Thoracic aorta (tissue), 2 donors: ENCODE results near the gene ERCC4. TPM values are rescaled to one million over a fixed set of nuclear protein-coding genes. Genes with fewer than 3 reads are reported as not detected.

Source experiments
- ATAC-seq: fragments of 150-250 bp; one replicate; pipeline ENCODE4 v1.8.0; 2017; ENCODE audit warnings: low read depth; ENCODE audit not compliant: insufficient number of reproducible peaks, low FRiP score
- DNase-seq: peaks from one replicate; pipeline ENCODE4 v3.0.0-alpha.2; 2020; ENCODE audit warnings: low spot score
- H3K27ac ChIP-seq, 2 donors: fragments of 200-600 bp; sonication (generic); 1 replicate in 1 of 2; 2 replicates in 1 of 2; pipeline ENCODE4 v1.5.1; 2016; ENCODE audit warnings: mild to moderate bottlenecking in 2 of 2, moderate library complexity in 2 of 2
- H3K27me3 ChIP-seq: fragments of 200-600 bp; sonication (generic); replicated peaks from 2 replicates; pipeline ENCODE4 v1.6.0; 2016; ENCODE audit warnings: mild to moderate bottlenecking; ENCODE audit not compliant: insufficient read depth
- H3K36me3 ChIP-seq: fragments of 200-600 bp; sonication (generic); one replicate; pipeline ENCODE4 v1.5.1; 2016
- H3K4me1 ChIP-seq, 2 donors: fragments of 200-600 bp; sonication (generic); 1 replicate in 1 of 2; 2 replicates in 1 of 2; pipeline versions ENCODE4 v1.5.1 to v1.6.0; 2016; ENCODE audit warnings: low read depth in 2 of 2, mild to moderate bottlenecking in 1 of 2; ENCODE audit not compliant: control insufficient read depth in 1 of 2
- H3K4me3 ChIP-seq: fragments of 200-600 bp; sonication (generic); 2 replicates; pipeline ENCODE4 v1.5.1; 2016; ENCODE audit warnings: mild to moderate bottlenecking
- H3K9me3 ChIP-seq: fragments of 200-600 bp; sonication (generic); 2 replicates; pipeline ENCODE4 v1.5.1; 2016
- CTCF ChIP-seq: fragments of 200-600 bp; sonication (generic); IDR thresholded peaks from one replicate; pipeline ENCODE4 v1.5.1; 2019; ENCODE audit warnings: antibody characterized with exemption
- total RNA-seq, 2 donors: library from RNA; depleted of rRNA; stranded (reverse); fragments of >200 nt; gene quantifications; one replicate each; pipeline versions ENCODE4 v1.1.0 to v1.2.3, GENCODE V29; 2016

The ERCC4 gene
- total RNA-seq, 2 donors from 2014 or later, result 4.3 to 13.8 TPM

GRCh38 chr16:13919330-13919682 lies 648 bp upstream of the ERCC4 start:
- Histone ChIP-seq H3K9me3 (no peaks in the 10 kb centered on the region), H3K27me3 (no peaks in the 10 kb centered on the region), H3K36me3 (no peaks in the 10 kb centered on the region), H3K4me1 (peaks cover 7 to 43% of the 10 kb centered on the region in 2 donors), H3K27ac (peak overlapping the region; percentile 59 to 66), H3K4me3 (peak overlapping the region; percentile 84)
- DNase-seq, result no peak
- peak; percentile 41 for ATAC-seq
- TF ChIP-seq CTCF, result no peak

GRCh38 chr16:13920510-13920818 lies 510 bp downstream of the ERCC4 start:
- peak overlapping the region; percentile 84 for H3K4me3 ChIP-seq
- H3K27ac ChIP-seq, result peak overlapping the region; percentile 49 to 62
- H3K36me3 ChIP-seq, result no peaks in the 10 kb centered on the region
- H3K4me1 ChIP-seq, result peaks cover 7 to 37% of the 10 kb centered on the region in 2 donors
- ATAC-seq (no peak), DNase-seq (no peak)
- H3K27me3 ChIP-seq, result no peaks in the 10 kb centered on the region
- H3K9me3 ChIP-seq, result no peaks in the 10 kb centered on the region
- no peak for TF ChIP-seq CTCF

- Histone ChIP-seq H3K27ac (no peak overlapping the region), H3K9me3 (no peaks in the 10 kb centered on the region), H3K27me3 (no peaks in the 10 kb centered on the region), H3K4me1 (peaks cover 7 to 35% of the 10 kb centered on the region in 2 donors), H3K4me3 (no peak overlapping the region), H3K36me3 (no peaks in the 10 kb centered on the region)
- no peak for TF ChIP-seq CTCF
- DNase-seq (no peak), ATAC-seq (no peak)
Observed at GRCh38 chr16:13921328-13921727, 1.4 kb downstream of the ERCC4 start.

- peak; percentile 66 for TF ChIP-seq CTCF
- no peaks in the 10 kb centered on the region for H3K9me3 ChIP-seq
- no peaks in the 10 kb centered on the region for H3K36me3 ChIP-seq
- H3K4me3 ChIP-seq, result no peak overlapping the region
- no peak for ATAC-seq
- no peaks in the 10 kb centered on the region for H3K27me3 ChIP-seq
- no peak overlapping the region for H3K27ac ChIP-seq
- H3K4me1 ChIP-seq, result peaks cover 7 to 24% of the 10 kb centered on the region in 2 donors
- no peak for DNase-seq
Observed at GRCh38 chr16:13923703-13924298, 3.8 kb downstream of the ERCC4 start.

DNA sequence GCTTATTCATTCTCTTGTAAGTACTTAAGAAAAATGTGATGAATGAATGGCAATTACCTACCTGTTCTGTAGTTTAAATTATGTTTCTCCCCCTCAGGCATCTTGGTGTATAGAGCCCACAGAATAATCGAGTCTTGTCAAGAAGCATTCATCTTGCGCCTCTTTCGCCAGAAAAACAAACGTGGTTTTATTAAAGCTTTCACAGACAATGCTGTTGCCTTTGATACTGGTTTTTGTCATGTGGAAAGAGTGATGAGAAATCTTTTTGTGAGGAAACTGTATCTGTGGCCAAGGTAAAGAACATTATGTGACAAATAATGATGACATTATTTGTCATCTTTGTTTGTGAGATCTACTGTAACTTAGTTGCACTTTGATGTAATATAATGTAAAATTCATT lies 6.5 kb downstream of the ERCC4 start:
- ATAC-seq (no peak), DNase-seq (no peak)
- no peak overlapping the region for H3K27ac ChIP-seq
- peaks cover 4 to 5% of the 10 kb centered on the region in 2 donors for H3K4me1 ChIP-seq
- no peak overlapping the region for H3K4me3 ChIP-seq
- TF ChIP-seq CTCF, result no peak
- no peaks in the 10 kb centered on the region for H3K36me3 ChIP-seq
- no peaks in the 10 kb centered on the region for H3K9me3 ChIP-seq
- no peaks in the 10 kb centered on the region for H3K27me3 ChIP-seq
